Right ventricle myocardium inferior (tissue), 1 donor: Measurements from ENCODE around the gene POLD1. TPM values are rescaled to one million over a fixed set of nuclear protein-coding genes. Genes with fewer than 3 reads are reported as not detected.

ENCODE experiments used
- ATAC-seq: fragments of 200-7000 bp; cut with Tn5 transposase; one replicate; pipeline ENCODE4 v1.9.1; 2020; ENCODE audit warnings: mild to moderate bottlenecking, moderate library complexity
- DNase-seq: peaks from one replicate; pipeline ENCODE4 v3.0.0; 2021; ENCODE audit errors: missing footprints
- intact Hi-C: fragments of 100-400 bp; cut with DNase I; formaldehyde crosslinking; loops from one replicate; pipeline ENCODE4 v1.11.0; 2022
- total RNA-seq: library from RNA; stranded (reverse); fragmentation: NEBNext Ultra II Directional; extraction: Animal tissue kit (Norgen Biotek cat#: 25700); gene quantifications from one replicate; pipeline ENCODE4 v1.2.1, GENCODE V29; 2021
- donor health status: DM: no; HTN: yes; CAD: no; lungs with severe emphysema.

POLD1 gene
- total RNA-seq, 1 donor from 2014 or later: 10.8 TPM

DNA sequence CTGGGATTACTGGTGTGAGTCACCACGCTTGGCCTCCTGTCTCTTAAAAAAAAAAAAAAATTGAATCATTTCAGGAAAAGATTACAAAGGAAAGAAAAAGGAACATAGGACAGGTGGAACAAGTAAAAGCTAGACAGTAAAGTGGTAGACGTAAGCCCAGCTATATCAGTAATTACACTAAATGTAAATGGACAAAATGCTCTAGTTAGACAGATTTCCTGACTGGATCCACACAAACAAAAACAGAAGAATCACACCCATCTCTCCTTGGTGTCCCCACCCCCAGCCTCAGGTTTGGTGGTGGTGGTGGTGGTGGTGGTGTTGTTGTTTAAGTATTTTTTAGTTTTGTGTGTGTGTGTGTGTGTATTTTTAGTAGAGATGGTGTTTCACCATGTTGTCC lies 28.3 kb downstream of the POLD1 start:
- intact Hi-C loops: no loop called here

DNA sequence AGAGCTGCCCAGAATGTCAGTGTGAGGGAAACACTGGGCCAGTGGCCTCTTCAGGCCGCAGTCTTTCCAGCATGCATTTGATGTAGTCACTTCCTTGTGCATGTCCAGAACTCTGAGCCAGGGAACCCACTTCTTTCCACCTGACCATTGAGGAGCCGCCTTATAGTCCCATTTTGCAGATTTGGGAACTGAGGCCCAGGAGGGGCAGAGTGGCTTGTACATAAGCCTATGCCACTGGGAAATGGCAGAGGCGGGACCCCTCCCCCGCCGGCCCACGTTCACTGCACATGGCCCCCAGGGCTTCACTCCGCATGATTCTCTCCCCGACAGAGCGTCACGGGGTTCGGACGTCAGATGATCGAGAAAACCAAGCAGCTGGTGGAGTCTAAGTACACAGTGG lies 28.9 kb downstream of the POLD1 start:
- intact Hi-C loops: no loop called here
- DNase-seq: no peak

More for the DNA sequence above, 28.3 kb downstream of the POLD1 start:
- DNase-seq (no peak), ATAC-seq (no peak)

DNA sequence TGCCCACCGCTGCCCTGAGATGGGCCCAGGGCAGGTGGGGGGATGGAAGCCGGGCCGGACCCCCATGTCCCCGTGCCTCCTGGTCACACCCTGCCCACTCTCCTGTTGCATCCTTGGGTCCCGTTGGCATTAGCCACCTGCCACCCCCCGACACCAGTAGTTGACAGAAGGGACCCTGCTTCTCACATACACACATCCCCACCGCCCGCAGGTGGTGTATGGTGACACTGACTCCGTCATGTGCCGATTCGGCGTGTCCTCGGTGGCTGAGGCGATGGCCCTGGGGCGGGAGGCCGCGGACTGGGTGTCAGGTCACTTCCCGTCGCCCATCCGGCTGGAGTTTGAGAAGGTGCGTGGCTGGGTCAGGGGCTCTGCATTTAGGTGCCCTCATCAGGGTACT lies 29.4 kb downstream of the POLD1 start:
- no peak for ATAC-seq
- DNase-seq: no peak
- intact Hi-C loops: no loop called here

More for the DNA sequence above, 28.9 kb downstream of the POLD1 start:
- ATAC-seq: no peak

DNA sequence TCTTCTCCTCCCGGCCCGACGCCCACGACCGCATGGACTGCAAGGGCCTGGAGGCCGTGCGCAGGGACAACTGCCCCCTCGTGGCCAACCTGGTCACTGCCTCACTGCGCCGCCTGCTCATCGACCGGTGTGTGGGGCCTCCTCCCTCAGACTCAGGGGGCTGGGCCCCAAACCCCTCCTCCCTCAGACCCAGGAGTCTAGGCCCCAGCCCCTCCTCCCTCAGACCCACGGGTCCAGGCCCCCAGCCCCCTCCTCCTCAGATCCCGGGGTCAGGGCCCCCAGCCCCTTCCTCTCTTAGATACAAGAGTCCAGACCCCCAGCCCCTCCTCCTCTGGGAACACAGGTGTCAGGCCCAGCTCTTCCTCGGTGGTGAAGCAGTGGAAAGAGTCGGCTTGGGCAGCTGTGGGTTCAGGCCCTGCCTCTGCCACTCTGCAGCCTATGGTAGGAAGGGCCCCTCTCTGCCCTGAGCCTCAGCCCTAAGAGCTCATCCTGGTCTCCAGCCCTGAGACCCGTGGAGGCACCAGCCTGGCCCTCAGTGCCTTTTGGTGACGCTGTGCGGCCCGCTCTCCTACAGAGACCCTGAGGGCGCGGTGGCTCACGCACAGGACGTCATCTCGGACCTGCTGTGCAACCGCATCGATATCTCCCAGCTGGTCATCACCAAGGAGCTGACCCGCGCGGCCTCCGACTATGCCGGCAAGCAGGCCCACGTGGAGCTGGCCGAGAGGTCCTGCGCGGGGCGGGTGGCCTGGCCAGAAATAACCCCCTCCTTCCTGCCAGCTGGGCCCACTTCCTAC lies 30.9 kb downstream of the POLD1 start:
- intact Hi-C loops: loop anchor here (2.0 kb wide), 1 partner anchor 46 kb away; no protein-coding TSS in a partner anchor
- ATAC-seq: peak; percentile 65
- DNase-seq: peak; percentile 90

- intact Hi-C loops: loop anchor here (2.0 kb wide), 1 partner anchor 47 kb away; no protein-coding TSS in a partner anchor
- peak; percentile 35 for ATAC-seq
- DNase-seq: peak; percentile 80
Measured at GRCh38 chr19:50415661-50416033, 31.5 kb downstream of the POLD1 start.

GRCh38 chr19:50416034-50416977 lies 32.2 kb downstream of the POLD1 start:
- intact Hi-C loops: no loop called here
- no peak for ATAC-seq
- DNase-seq: no peak

DNA sequence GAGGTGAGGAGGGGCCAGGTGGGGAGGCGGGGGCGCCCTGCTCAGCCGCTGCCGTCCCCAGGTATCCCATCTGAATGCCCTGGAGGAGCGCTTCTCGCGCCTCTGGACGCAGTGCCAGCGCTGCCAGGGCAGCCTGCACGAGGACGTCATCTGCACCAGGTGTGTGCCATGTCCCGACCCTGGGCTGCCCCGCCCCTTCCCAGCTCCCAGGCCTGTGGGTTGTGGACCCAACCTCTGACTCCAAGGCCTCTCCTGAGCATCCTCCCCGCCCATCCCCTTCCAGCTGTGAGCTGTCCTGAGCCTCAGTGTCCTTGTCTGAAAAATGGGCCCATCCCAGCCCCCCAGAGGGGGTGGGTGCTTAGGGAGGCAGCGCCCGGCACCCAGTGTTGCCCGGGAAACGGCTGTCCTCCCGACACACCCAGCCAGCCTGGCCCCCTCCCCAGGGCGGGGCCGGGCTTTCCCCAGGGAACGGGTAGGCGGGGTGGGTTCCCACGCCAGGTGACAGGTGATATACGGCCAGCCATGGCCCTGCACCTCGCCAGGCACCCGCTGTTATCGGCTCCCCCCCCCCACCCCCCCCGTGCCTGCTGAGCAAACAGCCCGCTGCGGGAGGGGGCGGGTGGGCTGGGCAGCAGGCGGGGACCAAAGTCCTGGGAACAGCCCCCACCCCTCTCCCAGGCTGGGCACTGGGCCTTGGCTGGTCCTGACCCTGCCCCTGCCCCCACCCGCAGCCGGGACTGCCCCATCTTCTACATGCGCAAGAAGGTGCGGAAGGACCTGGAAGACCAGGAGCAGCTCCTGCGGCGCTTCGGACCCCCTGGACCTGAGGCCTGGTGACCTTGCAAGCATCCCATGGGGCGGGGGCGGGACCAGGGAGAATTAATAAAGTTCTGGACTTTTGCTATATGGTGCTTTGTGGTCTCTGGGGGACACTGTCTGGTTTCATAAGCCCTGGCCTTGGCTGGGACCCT lies 33.2 kb downstream of the POLD1 start:
- ATAC-seq (no peak), DNase-seq (no peak)
- intact Hi-C loops: no loop called here

DNA sequence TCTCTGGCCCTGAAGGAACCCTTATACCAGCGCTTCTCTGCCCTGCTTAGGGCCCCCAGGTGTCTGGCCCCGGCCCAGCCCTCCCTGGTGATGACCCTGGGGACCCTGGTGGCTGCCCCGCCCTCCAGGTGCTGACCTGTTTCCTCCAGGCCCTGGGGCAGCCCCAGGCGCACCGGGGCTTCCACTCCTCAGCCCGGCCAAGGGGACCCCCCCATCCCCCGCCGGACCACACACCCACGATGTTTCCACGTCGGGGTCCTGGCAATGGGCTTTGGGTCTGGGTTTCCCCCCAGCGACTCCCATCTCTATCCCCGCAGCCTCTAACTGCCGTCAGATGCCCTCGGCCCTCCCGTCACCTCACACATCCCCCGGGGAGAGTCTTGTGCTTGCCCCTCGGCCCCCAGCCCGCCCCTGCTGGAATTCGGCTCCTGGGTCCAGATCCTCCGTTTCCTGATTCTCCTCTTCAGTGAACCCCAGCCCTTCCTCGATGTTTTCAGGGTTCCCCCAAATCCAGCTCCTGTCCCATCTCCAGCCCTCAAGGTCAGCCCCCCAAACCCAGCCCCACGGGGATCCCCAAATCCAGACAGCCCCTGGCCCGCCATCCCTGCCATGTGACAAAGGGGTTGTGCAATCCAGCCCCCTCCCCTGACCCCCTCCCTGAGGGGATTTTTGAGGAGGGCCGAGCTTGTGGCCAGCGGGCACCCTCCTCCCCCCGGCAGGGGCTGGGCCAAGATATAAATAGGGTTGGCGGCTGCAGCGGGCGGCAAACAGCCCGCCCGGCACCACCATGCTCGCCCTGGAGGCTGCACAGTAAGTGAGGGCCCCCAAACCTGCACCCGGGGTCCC lies 34.3 kb downstream of the POLD1 start, which contains the start of gene SPIB:
Gene SPIB (plus strand): TSS at position 763 of the 846 bp plus-strand sequence. CDS start 25 bp downstream, at position 788.
- intact Hi-C loops: no loop called here
- ATAC-seq (no peak), DNase-seq (no peak)

GRCh38 chr19:50419022-50419579 lies 35.0 kb downstream of the POLD1 start:
- intact Hi-C loops: no loop called here
- no peak for DNase-seq
- no peak for ATAC-seq

GRCh38 chr19:50419580-50420035 lies 35.5 kb downstream of the POLD1 start:
- ATAC-seq: no peak
- intact Hi-C loops: no loop called here

DNA sequence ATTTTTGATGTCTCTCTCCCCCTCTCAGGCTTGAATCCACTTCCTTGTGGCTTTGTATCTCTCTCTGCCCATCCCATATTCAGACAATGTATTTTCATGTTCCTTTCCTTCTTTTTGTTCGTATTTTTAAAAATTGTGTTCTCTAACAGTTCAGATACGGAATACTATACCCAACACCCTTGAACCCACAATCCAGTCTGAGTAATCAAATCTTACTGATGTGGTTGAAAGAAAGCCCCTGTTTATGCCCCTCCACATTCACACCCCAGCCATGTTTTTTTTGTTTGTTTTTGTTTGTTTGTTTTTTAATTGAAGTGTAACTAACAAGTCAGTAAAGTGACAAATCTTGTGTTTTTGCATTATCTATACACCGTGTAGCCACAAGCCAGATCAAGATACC lies 36.0 kb downstream of the POLD1 start:
- intact Hi-C loops: no loop called here
- ATAC-seq (no peak), DNase-seq (no peak)

More at GRCh38 chr19:50419580-50420035, 35.5 kb downstream of the POLD1 start:
- no peak for DNase-seq

- no peak for ATAC-seq
- DNase-seq: no peak
- intact Hi-C loops: no loop called here
Measured at GRCh38 chr19:50420808-50421207, 36.7 kb downstream of the POLD1 start.

- ATAC-seq (no peak), DNase-seq (no peak)
- intact Hi-C loops: no loop called here
Measured at GRCh38 chr19:50422397-50423278, 38.5 kb downstream of the POLD1 start.

GRCh38 chr19:50423279-50424113 lies 39.3 kb downstream of the POLD1 start:
- intact Hi-C loops: no loop called here
- no peak for DNase-seq
- no peak for ATAC-seq

GRCh38 chr19:50425581-50425980 lies 41.4 kb downstream of the POLD1 start:
- intact Hi-C loops: no loop called here
- no peak for DNase-seq
- no peak for ATAC-seq
